ENCODE results near the gene USP24. TPM values are rescaled to one million over a fixed set of nuclear protein-coding genes. Genes with fewer than 3 reads are reported as not detected.
A peak's percentile ranks its signal among the peaks of the same experiment; 100 is the strongest.

USP24 gene
- total RNA-seq, 6 experiments from 2014 or later: 19.9 to 28.0 (median 21.9) TPM

- H3K4me3 ChIP-seq: no peak overlapping the region
- H3K9me3 ChIP-seq: no peaks in the 10 kb centered on the region
- DNase-seq (no peak), ATAC-seq (no peak)
- H3K4me1 ChIP-seq: peaks cover 0 to 32% (median 7%) of the 10 kb centered on the region in 4 donors
- intact Hi-C loops (cut with DNase I): no loop called here
- no peak for TF ChIP-seq CTCF (IDR thresholded peaks at IDR 0.05)
- TF ChIP-seq POLR2A (IDR thresholded peaks at IDR 0.05): no peak
- no peaks in the 10 kb centered on the region for H3K27me3 ChIP-seq
- 71% methylated on average over 2 of the region's 2 CpGs for WGBS (ENCODE audit: insufficient coverage, low coverage, low lambda C conversion rate, missing lambda C conversion rate)
- H3K36me3 ChIP-seq: peaks cover 0 to 38% (median 20%) of the 10 kb centered on the region in 4 donors
- no peak overlapping the region for H3K27ac ChIP-seq
Observed at GRCh38 chr1:55131218-55131617, 83.9 kb downstream of the USP24 start.

- H3K27ac ChIP-seq: peak overlapping the region in 2 of 3 donors; percentile 24 to 54
- no peaks in the 10 kb centered on the region for H3K27me3 ChIP-seq
- intact Hi-C loops (cut with DNase I): no loop called here
- H3K9me3 ChIP-seq: no peaks in the 10 kb centered on the region
- DNase-seq (peak; percentile 42 to 74 (median 58)), ATAC-seq (peak; percentile 73 to 82 (median 80))
- H3K4me1 ChIP-seq: peaks cover 0 to 27% (median 5%) of the 10 kb centered on the region in 4 donors
- no peak overlapping the region for H3K4me3 ChIP-seq
- WGBS (ENCODE audit: insufficient coverage, low coverage, low lambda C conversion rate, missing lambda C conversion rate): 17% methylated on average over 4 of the region's 4 CpGs
- TF ChIP-seq POLR2A (IDR thresholded peaks at IDR 0.05) (no peak), CTCF (IDR thresholded peaks at IDR 0.05) (no peak)
- H3K36me3 ChIP-seq: peaks cover 7 to 46% (median 24%) of the 10 kb centered on the region in 4 donors
Observed at GRCh38 chr1:55129194-55129728, 85.9 kb downstream of the USP24 start.

- TF ChIP-seq POLR2A (IDR thresholded peaks at IDR 0.05) (no peak), CTCF (IDR thresholded peaks at IDR 0.05) (no peak)
Observed at GRCh38 chr1:55128418-55128995, 86.7 kb downstream of the USP24 start.

GRCh38 chr1:55127827-55128343 lies 87.3 kb downstream of the USP24 start:
- intact Hi-C loops (cut with DNase I): no loop called here
- ATAC-seq: peak; percentile 12 to 27 (median 16)
- TF ChIP-seq POLR2A (IDR thresholded peaks at IDR 0.05) (no peak), CTCF (IDR thresholded peaks at IDR 0.05) (no peak)
- H3K36me3 ChIP-seq: peaks cover 7 to 51% (median 27%) of the 10 kb centered on the region in 4 donors
- H3K9me3 ChIP-seq: no peaks in the 10 kb centered on the region
- peak overlapping the region in 1 of 3 donors; percentile 31 for H3K27ac ChIP-seq
- no peaks in the 10 kb centered on the region for H3K27me3 ChIP-seq
- H3K4me1 ChIP-seq: peaks cover 0 to 22% (median 3%) of the 10 kb centered on the region in 4 donors
- H3K4me3 ChIP-seq: no peak overlapping the region
- whole genome bisulfite sequencing (ENCODE audit: insufficient coverage, low coverage, low lambda C conversion rate, missing lambda C conversion rate): 85% methylated on average over 3 of the region's 3 CpGs
- DNase-seq: no peak

More at GRCh38 chr1:55128418-55128995, 86.7 kb downstream of the USP24 start:
- Histone ChIP-seq H3K9me3 (no peaks in the 10 kb centered on the region), H3K4me3 (no peak overlapping the region), H3K4me1 (peaks cover 0 to 22% (median 3%) of the 10 kb centered on the region in 4 donors), H3K27ac (peak overlapping the region in 2 of 3 donors; percentile 24 to 54), H3K27me3 (no peaks in the 10 kb centered on the region), H3K36me3 (peaks cover 7 to 50% (median 27%) of the 10 kb centered on the region in 4 donors)
- no peak for DNase-seq
- intact Hi-C loops (cut with DNase I): no loop called here
- 48% methylated on average over 7 of the region's 7 CpGs for WGBS (ENCODE audit: insufficient coverage, low coverage, low lambda C conversion rate, missing lambda C conversion rate)
- peak; percentile 61 to 82 (median 75) for ATAC-seq
